ENCODE data around the gene NGB. TPM values are rescaled to one million over a fixed set of nuclear protein-coding genes. Genes with fewer than 3 reads are reported as not detected.
"Not testable (repeated sequence)": the region's sequence is repeated elsewhere in the genome, so short reads cannot be mapped to it uniquely, and the experiment has no call there.

The NGB gene
- 0.09 TPM in 1 of 2 replicates, not detected in the other for total RNA-seq
- not detected in 2 replicates for polyA plus RNA-seq

- H3K36me3 ChIP-seq = no peaks in the 10 kb centered on the region
- no peak for TF ChIP-seq CTCF (IDR thresholded peaks at IDR 0.05; ENCODE audit: low read depth, low read length)
- no peaks in the 10 kb centered on the region for H3K9me3 ChIP-seq (ENCODE audit: low read depth)
- H3K27ac ChIP-seq = no peak within 1 kb of the TSS
- peaks cover 67% of the 10 kb centered on the region for H3K27me3 ChIP-seq
- H3K4me1 ChIP-seq (ENCODE audit: low read depth) = peaks cover 5% of the 10 kb centered on the region
- peak within 1 kb of the TSS; percentile 9 for H3K4me3 ChIP-seq
- DNase-seq (ENCODE audit: low read depth in 1 of 2, low spot score in 1 of 2) = no peak
These were observed at the start of gene NGB for GRCh38 chr14:77271113-77271710. NGB (minus strand) TSS chr14:77271206; CDS start chr14:77270937, 269 bp downstream.

- Histone ChIP-seq H3K36me3 (no peaks in the 10 kb centered on the region), H3K27me3 (no peaks in the 10 kb centered on the region), H3K4me3 (peak within 1 kb of the TSS; percentile 46), H3K9me3 (ENCODE audit: low read depth) (no peaks in the 10 kb centered on the region), H3K27ac (peak within 1 kb of the TSS; percentile 80), H3K4me1 (ENCODE audit: low read depth) (peaks cover 13% of the 10 kb centered on the region)
- peak; percentile 17 for TF ChIP-seq CTCF (IDR thresholded peaks at IDR 0.05; ENCODE audit: low read depth, low read length)
- peak; percentile 92 to 96 for DNase-seq (ENCODE audit: low read depth in 1 of 2, low spot score in 1 of 2)
These were observed 49.4 kb upstream of the NGB start, which contains the start of gene POMT2 for GRCh38 chr14:77320238-77320935. POMT2 (minus strand) TSS chr14:77320883; CDS start chr14:77320681, 202 bp downstream.

- Histone ChIP-seq H3K4me3 (no peak overlapping the region), H3K36me3 (no peaks in the 10 kb centered on the region), H3K27ac (no peak overlapping the region), H3K4me1 (ENCODE audit: low read depth) (peaks cover 19% of the 10 kb centered on the region), H3K9me3 (ENCODE audit: low read depth) (no peaks in the 10 kb centered on the region), H3K27me3 (no peaks in the 10 kb centered on the region)
- no peak for DNase-seq (ENCODE audit: low read depth in 1 of 2, low spot score in 1 of 2)
- TF ChIP-seq CTCF (IDR thresholded peaks at IDR 0.05; ENCODE audit: low read depth, low read length) = no peak
These were observed 48.4 kb upstream of the NGB start for GRCh38 chr14:77319422-77319821.

- DNase-seq (ENCODE audit: low read depth in 1 of 2, low spot score in 1 of 2); H3K27ac ChIP-seq: not testable (repeated sequence)
These were observed 47.8 kb upstream of the NGB start for GRCh38 chr14:77318756-77319155.

GRCh38 chr14:77318006-77318553, 47.1 kb upstream of the NGB start:
- H3K9me3 ChIP-seq (ENCODE audit: low read depth) = no peaks in the 10 kb centered on the region
- no peak for TF ChIP-seq CTCF (IDR thresholded peaks at IDR 0.05; ENCODE audit: low read depth, low read length)

More at GRCh38 chr14:77318756-77319155, 47.8 kb upstream of the NGB start:
- peaks cover 19% of the 10 kb centered on the region for H3K4me1 ChIP-seq (ENCODE audit: low read depth)
- not testable (repeated sequence) for H3K9me3 ChIP-seq (ENCODE audit: low read depth); H3K36me3 ChIP-seq; H3K27me3 ChIP-seq; H3K4me3 ChIP-seq

GRCh38 chr14:77316872-77317301, 45.9 kb upstream of the NGB start:
- Histone ChIP-seq H3K36me3 (no peaks in the 10 kb centered on the region), H3K9me3 (ENCODE audit: low read depth) (no peaks in the 10 kb centered on the region), H3K4me3 (no peak overlapping the region), H3K27me3 (no peaks in the 10 kb centered on the region), H3K4me1 (ENCODE audit: low read depth) (peaks cover 24% of the 10 kb centered on the region), H3K27ac (no peak overlapping the region)
- no peak for TF ChIP-seq CTCF (IDR thresholded peaks at IDR 0.05; ENCODE audit: low read depth, low read length)
- DNase-seq (ENCODE audit: low read depth in 1 of 2, low spot score in 1 of 2) = no peak

More at GRCh38 chr14:77318006-77318553, 47.1 kb upstream of the NGB start:
- Histone ChIP-seq H3K27me3 (no peaks in the 10 kb centered on the region), H3K27ac (no peak overlapping the region), H3K36me3 (no peaks in the 10 kb centered on the region), H3K4me1 (ENCODE audit: low read depth) (peaks cover 23% of the 10 kb centered on the region), H3K4me3 (no peak overlapping the region)
- DNase-seq (ENCODE audit: low read depth in 1 of 2, low spot score in 1 of 2) = peak in 1 of 2 donors; percentile 25
